GM08714 (cell line): ENCODE measurements around the gene PLAC1.

Experiments
- H3K4me3 ChIP-seq: fragments of 200-500 bp; sonication (Bioruptor generic); 2 replicates; pipeline ENCODE4 v1.5.1; 2014; ENCODE audit warnings: mild to moderate bottlenecking, low read length, inconsistent platforms
- ZNF274 ChIP-seq: IDR thresholded peaks from 2 replicates; pipeline ENCODE4 v1.6.1; 2012; ENCODE audit warnings: mild to moderate bottlenecking, low read depth, low read length

PLAC1 gene

GRCh38 chrX:134603806-134604700 lies 54.2 kb downstream of the PLAC1 start:
- TF ChIP-seq ZNF274 = no peak
- H3K4me3 ChIP-seq = no peak overlapping the region

- no peak overlapping the region for H3K4me3 ChIP-seq
- TF ChIP-seq ZNF274 = no peak
Observed at GRCh38 chrX:134602410-134602809, 55.9 kb downstream of the PLAC1 start.

- H3K4me3 ChIP-seq = no peak overlapping the region
- no peak for TF ChIP-seq ZNF274
Observed at GRCh38 chrX:134601240-134601765, 57.0 kb downstream of the PLAC1 start.

GRCh38 chrX:134600714-134601113 lies 57.6 kb downstream of the PLAC1 start:
- no peak overlapping the region for H3K4me3 ChIP-seq
- no peak for TF ChIP-seq ZNF274

- no peak for TF ChIP-seq ZNF274
- H3K4me3 ChIP-seq = no peak overlapping the region
Observed at GRCh38 chrX:134599184-134599914, 58.9 kb downstream of the PLAC1 start.

- H3K4me3 ChIP-seq = no peak overlapping the region
- TF ChIP-seq ZNF274 = no peak
Observed at GRCh38 chrX:134592303-134592702, 66.0 kb downstream of the PLAC1 start.

- TF ChIP-seq ZNF274 = no peak
Observed at GRCh38 chrX:134591502-134591901, 66.8 kb downstream of the PLAC1 start.

GRCh38 chrX:134588806-134589205 lies 69.5 kb downstream of the PLAC1 start:
- no peak for TF ChIP-seq ZNF274
- no peak overlapping the region for H3K4me3 ChIP-seq

More at GRCh38 chrX:134591502-134591901, 66.8 kb downstream of the PLAC1 start:
- no peak overlapping the region for H3K4me3 ChIP-seq

- H3K4me3 ChIP-seq = no peak overlapping the region
- no peak for TF ChIP-seq ZNF274
Observed at GRCh38 chrX:134580907-134581306, 77.4 kb downstream of the PLAC1 start.

GRCh38 chrX:134573683-134574035 lies 84.6 kb downstream of the PLAC1 start:
- no peak for TF ChIP-seq ZNF274
- no peak overlapping the region for H3K4me3 ChIP-seq

GRCh38 chrX:134572816-134573682 lies 85.2 kb downstream of the PLAC1 start:
- no peak for TF ChIP-seq ZNF274
- no peak overlapping the region for H3K4me3 ChIP-seq

GRCh38 chrX:134571796-134572195 lies 86.5 kb downstream of the PLAC1 start:
- no peak for TF ChIP-seq ZNF274

GRCh38 chrX:134570899-134571298 lies 87.4 kb downstream of the PLAC1 start:
- no peak for TF ChIP-seq ZNF274
- no peak overlapping the region for H3K4me3 ChIP-seq

More at GRCh38 chrX:134571796-134572195, 86.5 kb downstream of the PLAC1 start:
- no peak overlapping the region for H3K4me3 ChIP-seq

GRCh38 chrX:134570509-134570846 lies 87.8 kb downstream of the PLAC1 start:
- TF ChIP-seq ZNF274 = no peak
- no peak overlapping the region for H3K4me3 ChIP-seq
